Stimulated activated CD4-positive, alpha-beta T cell treated with anti-CD3 and anti-CD28 coated beads, TNF-alpha, amount 100 ng/mL, for 48 hours (primary cell): Measurements from ENCODE around the gene NRXN3.

Experiments used
- DNase-seq, 3 donors: peaks; one replicate each; pipeline ENCODE4 v3.0.0-alpha.2; 2020; ENCODE audit warnings: low read depth in 3 of 3

NRXN3 gene

GRCh38 chr14:78576437-78577166 is 406.4 kb downstream of the NRXN3 start:
- no peak for DNase-seq

- DNase-seq: no peak
Observed at GRCh38 chr14:78581229-78581628, 411.1 kb downstream of the NRXN3 start.

- DNase-seq: no peak
Observed at GRCh38 chr14:78586681-78587080, 416.5 kb downstream of the NRXN3 start.

- DNase-seq: no peak
Observed at GRCh38 chr14:78588906-78589305, 418.7 kb downstream of the NRXN3 start.

- no peak for DNase-seq
Observed at GRCh38 chr14:78592616-78593219, 422.5 kb downstream of the NRXN3 start.

- no peak for DNase-seq
Observed at GRCh38 chr14:78593949-78594348, 423.8 kb downstream of the NRXN3 start.

GRCh38 chr14:78595797-78596196 is 425.6 kb downstream of the NRXN3 start:
- no peak for DNase-seq

- DNase-seq: peak; percentile 17 to 29 (median 18)
Observed at GRCh38 chr14:78598046-78598920, 428.1 kb downstream of the NRXN3 start.

- no peak for DNase-seq
Observed at GRCh38 chr14:78605025-78605762, 435.0 kb downstream of the NRXN3 start.

- no peak for DNase-seq
Observed at GRCh38 chr14:78605897-78606500, 435.8 kb downstream of the NRXN3 start.

- no peak for DNase-seq
Observed at GRCh38 chr14:78608998-78609787, 439.0 kb downstream of the NRXN3 start.

- no peak for DNase-seq
Observed at GRCh38 chr14:78610994-78611393, 440.8 kb downstream of the NRXN3 start.

- DNase-seq: no peak
Observed at GRCh38 chr14:78611796-78612571, 441.8 kb downstream of the NRXN3 start.

GRCh38 chr14:78612666-78613065 is 442.5 kb downstream of the NRXN3 start:
- no peak for DNase-seq

GRCh38 chr14:78614593-78614992 is 444.4 kb downstream of the NRXN3 start:
- DNase-seq: no peak

GRCh38 chr14:78617735-78618134 is 447.6 kb downstream of the NRXN3 start:
- no peak for DNase-seq

GRCh38 chr14:78618368-78618767 is 448.2 kb downstream of the NRXN3 start:
- DNase-seq: no peak

GRCh38 chr14:78627114-78627513 is 456.9 kb downstream of the NRXN3 start:
- DNase-seq: no peak

GRCh38 chr14:78631551-78631950 is 461.4 kb downstream of the NRXN3 start:
- DNase-seq: no peak

GRCh38 chr14:78633752-78634151 is 463.6 kb downstream of the NRXN3 start:
- DNase-seq: no peak
